GM12878 (cell line): ENCODE data around the gene ACCSL. TPM values are rescaled to one million over a fixed set of nuclear protein-coding genes. Genes with fewer than 3 reads are reported as not detected.

Experiments
- ATAC-seq: fragments of 200-7000 bp; cut with Tn5 transposase; 3 replicates; pipeline ENCODE4 v1.9.1; 2020; ENCODE audit warnings: mild to moderate bottlenecking, moderate library complexity
- BruUV-seq: library from RNA; stranded (reverse); fragments of 400-500 nt; replicated peaks from 2 replicates; lab custom pipeline; 2021; lab: Mats Ljungman, UMichigan
- CTCF ChIA-PET: fragments of 300-600 bp; sonication (Branson Sonifier 250); formaldehyde crosslinking; extraction: SDS; loops from one replicate; lab custom pipeline; 2021; ENCODE audit warnings: inconsistent platforms; lab: Yijun Ruan, JAX
- POLR2A ChIA-PET: fragments of 350-600 bp; formaldehyde crosslinking; extraction: SDS; loops from one replicate; lab custom pipeline; 2021; ENCODE audit warnings: inconsistent platforms; lab: Charles Lee
- RAD21 ChIA-PET: fragments of 300-600 bp; sonication (Branson Sonifier 250); formaldehyde crosslinking; loops from one replicate; lab custom pipeline; 2023; ENCODE audit warnings: antibody characterized with exemption; ENCODE audit not compliant: unreplicated experiment; lab: Charles Lee
- SMC1A ChIA-PET: fragments of 300-600 bp; sonication (Branson Sonifier 250); formaldehyde crosslinking; loops from one replicate; lab custom pipeline; 2023; ENCODE audit not compliant: unreplicated experiment, uncharacterized antibody; lab: Charles Lee
- DNase-seq: peaks from one replicate; pipeline ENCODE4 v3.0.0-alpha.2; 2011; ENCODE audit warnings: low read depth, low spot score
- FAIRE-seq: peaks from 3 replicates; lab custom pipeline; 2011; peaks lifted over from hg19 to GRCh38; lab: Jason Lieb, UNC
- H2AFZ ChIP-seq: 2 replicates; pipeline ENCODE4 v1.6.0; 2011; ENCODE audit warnings: low read depth, low read length, control low read depth; ENCODE audit not compliant: control insufficient read depth
- H3K27ac ChIP-seq: 2 replicates; pipeline ENCODE4 v1.5.1; 2011; ENCODE audit warnings: control low read depth; ENCODE audit not compliant: control insufficient read depth, insufficient read depth
- H3K27me3 ChIP-seq, 2 experiments: replicated peaks in 1 of 2; 2 replicates each; pipeline versions ENCODE4 v1.6.0 to v1.6.1; 2011; ENCODE audit warnings: low read length in 1 of 2; ENCODE audit not compliant: control insufficient read depth in 2 of 2, insufficient read depth in 2 of 2
- H3K36me3 ChIP-seq, 2 experiments: 2 replicates each; pipeline ENCODE4 v1.5.1; 2011; ENCODE audit warnings: low read length in 1 of 2; ENCODE audit not compliant: control insufficient read depth in 2 of 2, insufficient read depth in 2 of 2
- H3K4me1 ChIP-seq: 2 replicates; pipeline ENCODE4 v1.6.1; 2011; ENCODE audit warnings: mild to moderate bottlenecking, low read length, moderate library complexity, mixed read lengths; ENCODE audit not compliant: control insufficient read depth, insufficient read depth
- H3K4me2 ChIP-seq: 2 replicates; pipeline ENCODE4 v1.6.0; 2011; ENCODE audit warnings: control low read depth; ENCODE audit not compliant: control insufficient read depth, insufficient read depth
- H3K4me3 ChIP-seq: fragments of 200-600 bp; sonication (generic); 2 replicates; pipeline ENCODE4 v1.5.1; 2016
- H3K79me2 ChIP-seq: 2 replicates; pipeline ENCODE4 v1.6.0; 2011; ENCODE audit warnings: low read length; ENCODE audit not compliant: control insufficient read depth, insufficient read depth
- H3K9ac ChIP-seq: 2 replicates; pipeline ENCODE4 v1.8.0; 2011; ENCODE audit warnings: low read length, control low read depth, mixed read lengths; ENCODE audit not compliant: control insufficient read depth, insufficient read depth
- H3K9me3 ChIP-seq: replicated peaks from 3 replicates; pipeline ENCODE4 v1.5.1; 2011; ENCODE audit warnings: mild to moderate bottlenecking, low read length; ENCODE audit not compliant: control insufficient read depth, insufficient read depth
- H4K20me1 ChIP-seq: 2 replicates; pipeline ENCODE4 v1.6.0; 2011; ENCODE audit not compliant: control insufficient read depth, insufficient read depth
- BCLAF1 ChIP-seq: fragments of 450-650 bp; IDR thresholded peaks from 2 replicates; pipeline ENCODE4 v1.6.1; 2017; ENCODE audit warnings: antibody characterized with exemption, mild to moderate bottlenecking, moderate library complexity
- BRCA1 ChIP-seq: IDR thresholded peaks from 2 replicates; pipeline ENCODE4 v1.6.1; 2011; ENCODE audit warnings: low read depth, low read length, improper control_type of control experiment
- CBX3 ChIP-seq: fragments of 200-600 bp; sonication (generic); IDR thresholded peaks from 2 replicates; pipeline ENCODE4 v1.6.1; 2016; ENCODE audit warnings: low read depth, borderline replicate concordance
- CHD1 ChIP-seq: IDR thresholded peaks from 2 replicates; pipeline ENCODE4 v1.6.1; 2012; ENCODE audit warnings: low read depth, low read length, improper control_type of control experiment
- CREB1 ChIP-seq: IDR thresholded peaks from 2 replicates; pipeline ENCODE4 v1.6.1; 2012; ENCODE audit warnings: low read depth, mild to moderate bottlenecking, inconsistent platforms
- HDGF ChIP-seq: fragments of 450-650 bp; IDR thresholded peaks from 2 replicates; pipeline ENCODE4 v1.6.1; 2016; ENCODE audit warnings: antibody characterized with exemption
- HSF1 ChIP-seq: fragments of 150-350 bp; IDR thresholded peaks from 2 replicates; pipeline ENCODE4 v1.6.1; 2014; ENCODE audit warnings: mild to moderate bottlenecking, low read depth, low read length
- JUND ChIP-seq: IDR thresholded peaks from 2 replicates; pipeline ENCODE4 v1.6.1; 2012; ENCODE audit warnings: low read depth, mild to moderate bottlenecking, low read length, improper control_type of control experiment, moderate library complexity
- MYC ChIP-seq: IDR thresholded peaks from 2 replicates; pipeline ENCODE4 v1.6.1; 2011; ENCODE audit warnings: mild to moderate bottlenecking, low read length, moderate library complexity, inconsistent platforms; ENCODE audit not compliant: insufficient read depth, insufficient replicate concordance, insufficient read length, severe bottlenecking
- PBX3 ChIP-seq: IDR thresholded peaks from 2 replicates; pipeline ENCODE4 v1.6.1; 2011; ENCODE audit warnings: mild to moderate bottlenecking, low read depth, low read length, moderate library complexity; ENCODE audit not compliant: insufficient replicate concordance
- POU2F2 ChIP-seq: IDR thresholded peaks from 3 replicates; pipeline ENCODE4 v1.6.1; 2011; ENCODE audit warnings: low read depth, mild to moderate bottlenecking, low read length, borderline replicate concordance
- PRDM15 ChIP-seq: fragments of 450-650 bp; formaldehyde crosslinking; IDR thresholded peaks from 2 replicates; pipeline ENCODE4 v1.4.0; 2020; ENCODE audit warnings: mild to moderate bottlenecking, moderate library complexity
- RAD51 ChIP-seq: fragments of 450-650 bp; IDR thresholded peaks from 2 replicates; pipeline ENCODE4 v1.6.1; 2016; ENCODE audit warnings: moderate library complexity, mild to moderate bottlenecking, inconsistent platforms
- RB1 ChIP-seq: fragments of 450-650 bp; formaldehyde crosslinking; IDR thresholded peaks from 2 replicates; pipeline ENCODE4 v1.6.1; 2017; ENCODE audit warnings: mild to moderate bottlenecking, borderline replicate concordance
- SP1 ChIP-seq: IDR thresholded peaks from one replicate; pipeline ENCODE4 v1.6.1; 2011; ENCODE audit warnings: low read depth, low read length
- SPI1 ChIP-seq: IDR thresholded peaks from 2 replicates; pipeline ENCODE4 v1.6.1; 2011; ENCODE audit warnings: low read depth, mild to moderate bottlenecking, low read length, moderate library complexity, borderline replicate concordance; ENCODE audit not compliant: insufficient read depth
- STAT1 ChIP-seq: fragments of 450-650 bp; conservative IDR thresholded peaks from 2 replicates; pipeline ENCODE4 v1.6.1; 2014; ENCODE audit warnings: antibody characterized with exemption, mild to moderate bottlenecking
- WGBS: methylation state at CpG from one replicate; pipeline ENCODE4 v1.1.6; 2016; ENCODE audit warnings: low lambda C conversion rate; ENCODE audit not compliant: insufficient replicate concordance, insufficient coverage; ENCODE audit errors: missing lambda C conversion rate; 5-methylcytosine and 5-hydroxymethylcytosine counted together
- in situ Hi-C: fragments of 300-500 bp; cut with MboI; formaldehyde crosslinking; loops from 9 replicates; pipeline ENCODE4 v1.14.3; 2018; ENCODE audit warnings: mixed read lengths
- intact Hi-C: fragments of 100-400 bp; cut with micrococcal nuclease; formaldehyde crosslinking; loops from one replicate; pipeline ENCODE4 v1.14.2; 2022; ENCODE audit not compliant: unreplicated experiment
- polyA plus RNA-seq, 11 experiments: library from polyadenylated mRNA; depleted of rRNA in 4 of 11; unstranded in 6 of 11; stranded (reverse) in 5 of 11; fragments of >200 nt; fragmentation: Nextera tagmentation in 4 of 11; fragmentation: Illumina TruSeq in 1 of 11; extraction: Ambion mirVana in 4 of 11; extraction: Trizol in 1 of 11; gene quantifications; 1 replicate in 1 of 11; 2 replicates in 10 of 11; pipeline versions ENCODE4 v1.2.1 to v1.2.3, GENCODE V29; 2011 to 2016; ENCODE audit warnings: inconsistent platforms in 2 of 11, missing spikeins in 2 of 11, low read depth in 1 of 11
- total RNA-seq, 4 experiments: library from RNA; depleted of rRNA in 3 of 4; stranded (reverse); fragments of >200 nt in 3 of 4; fragmentation: Illumina TruSeq in 1 of 4; extraction: Trizol in 1 of 4; gene quantifications; 2 replicates each; pipeline versions ENCODE4 v1.2.1 to v1.2.3, GENCODE V29; 2013 to 2021

The ACCSL gene
- total and polyA plus RNA-seq, 10 of the 15 experiments (the other 5 are each of a cell fraction or from before 2014, with no cell fraction given), result 0.15 TPM; not detected in 9

GRCh38 chr11:44083433-44083832, 35.7 kb downstream of the ACCSL start:
- ATAC-seq, result no peak
- no peaks in the 10 kb centered on the region for H3K36me3 ChIP-seq
- 86% methylated on average over 10 of the region's 10 CpGs for WGBS
- H4K20me1 ChIP-seq, result no peaks in the 10 kb centered on the region
- no peaks in the 10 kb centered on the region for H3K27me3 ChIP-seq
- H3K4me1 ChIP-seq, result no peaks in the 10 kb centered on the region
- SMC1A ChIA-PET, result no interaction called here
- H3K79me2 ChIP-seq, result no peaks in the 10 kb centered on the region
- intact Hi-C loops (no loop called here), in situ Hi-C loops (no loop called here)
- RAD21 ChIA-PET, result no interaction called here
- FAIRE-seq, result no peak
- H3K27ac ChIP-seq, result no peak overlapping the region
- H3K9ac ChIP-seq, result no peak overlapping the region
- H3K9me3 ChIP-seq, result no peaks in the 10 kb centered on the region; the same call in 1 of the 3 replicates
- CTCF ChIA-PET, result no interaction called here
- H3K4me2 ChIP-seq, result no peak overlapping the region
- no TSS peak for BruUV-seq
- no peak for DNase-seq
- POLR2A ChIA-PET, result no interaction called here
- no peak overlapping the region for H3K4me3 ChIP-seq
- H2AFZ ChIP-seq, result no peak overlapping the region
- TF ChIP-seq RB1, result no peak
- no peak for TF ChIP-seq HSF1
- no peak for TF ChIP-seq MYC
- TF ChIP-seq RAD51, result no peak
- TF ChIP-seq BCLAF1, result no peak
- no peak for TF ChIP-seq JUND
- no peak for TF ChIP-seq SPI1
- no peak for TF ChIP-seq HDGF
- TF ChIP-seq CBX3, result no peak
- TF ChIP-seq SP1, result no peak
- no peak for TF ChIP-seq CREB1
- no peak for TF ChIP-seq BRCA1
- TF ChIP-seq PRDM15 (CRISPR knock-in tag), result no peak
- TF ChIP-seq PBX3, result no peak
- TF ChIP-seq CHD1, result no peak
- no peak for TF ChIP-seq POU2F2
- TF ChIP-seq STAT1, result no peak
